A673 (cell line): ENCODE measurements around the gene ADAMTS13. TPM values are rescaled to one million over a fixed set of nuclear protein-coding genes. Genes with fewer than 3 reads are reported as not detected.

ENCODE experiments used
- BruUV-seq: library from RNA; stranded (reverse); fragments of 400-500 nt; replicated peaks from 2 replicates; lab custom pipeline; 2021; lab: Mats Ljungman, UMichigan
- CTCF ChIA-PET: fragments of 300-600 bp; sonication (Branson Sonifier 250); formaldehyde crosslinking; loops from one replicate; lab custom pipeline; 2022; ENCODE audit warnings: antibody characterized with exemption; lab: Charles Lee
- POLR2A ChIA-PET: fragments of 300-600 bp; sonication (Branson Sonifier 250); formaldehyde crosslinking; loops from one replicate; lab custom pipeline; 2022; ENCODE audit warnings: antibody characterized with exemption; ENCODE audit not compliant: low non-redundant PET; lab: Charles Lee
- DNase-seq: peaks from one replicate; pipeline ENCODE4 v3.0.0-alpha.2; 2015; ENCODE audit warnings: low spot score
- H3K27ac ChIP-seq: fragments of 200-600 bp; sonication (generic); 2 replicates; pipeline ENCODE4 v1.5.1; 2016; ENCODE audit warnings: mixed run types, low read depth, mild to moderate bottlenecking, mixed read lengths, antibody characterized with exemption, low read length; ENCODE audit not compliant: poor library complexity, severe bottlenecking
- H3K27me3 ChIP-seq: fragments of 200-600 bp; sonication (generic); replicated peaks from 2 replicates; pipeline ENCODE4 v1.6.1; 2017; ENCODE audit warnings: mixed run types, low read depth, mild to moderate bottlenecking, mixed read lengths, antibody characterized with exemption, low read length; ENCODE audit not compliant: insufficient read depth, poor library complexity
- H3K36me3 ChIP-seq: fragments of 200-600 bp; sonication (generic); 2 replicates; pipeline ENCODE4 v1.6.1; 2016; ENCODE audit warnings: mixed run types, mild to moderate bottlenecking, mixed read lengths, antibody characterized with exemption, low read length; ENCODE audit not compliant: insufficient read depth, poor library complexity, severe bottlenecking
- H3K4me1 ChIP-seq: fragments of 200-600 bp; sonication (generic); 2 replicates; pipeline ENCODE4 v1.6.1; 2017; ENCODE audit warnings: mixed run types, mild to moderate bottlenecking, mixed read lengths, antibody characterized with exemption, low read length; ENCODE audit not compliant: insufficient read depth, poor library complexity, severe bottlenecking
- H3K4me3 ChIP-seq: fragments of 200-600 bp; sonication (generic); 2 replicates; pipeline ENCODE4 v1.5.1; 2016; ENCODE audit warnings: low read depth, mixed run types, mild to moderate bottlenecking, mixed read lengths, low read length; ENCODE audit not compliant: poor library complexity, severe bottlenecking
- H3K9me3 ChIP-seq: fragments of 200-600 bp; sonication (generic); 2 replicates; pipeline ENCODE4 v1.6.1; 2016; ENCODE audit warnings: mixed run types, low read depth, mild to moderate bottlenecking, mixed read lengths, antibody characterized with exemption, low read length; ENCODE audit not compliant: poor library complexity, severe bottlenecking
- EZH2 ChIP-seq: fragments of 200-600 bp; sonication (generic); IDR thresholded peaks from 2 replicates; pipeline ENCODE4 v1.6.1; 2017; ENCODE audit warnings: borderline replicate concordance, low read depth, mild to moderate bottlenecking, mixed read lengths, antibody characterized with exemption, low read length; ENCODE audit not compliant: poor library complexity, severe bottlenecking
- intact Hi-C: fragments of 100-400 bp; cut with micrococcal nuclease; formaldehyde crosslinking; loops from one replicate; pipeline ENCODE4 v1.10.0; 2022; ENCODE audit not compliant: unreplicated experiment
- total RNA-seq: library from RNA; stranded (reverse); gene quantifications from 2 replicates; pipeline ENCODE4 v1.2.3, GENCODE V29; 2021
- TF ChIP-seq, protein P1 (sequence below): fragments of 300-800, 200-600 bp; sonication (generic); conservative IDR thresholded peaks from 2 replicates; pipeline ENCODE4 v1.5.1; 2017; ENCODE audit warnings: low read depth, mild to moderate bottlenecking, antibody characterized with exemption, low read length, moderate library complexity, mixed read lengths

The ADAMTS13 gene
- total RNA-seq, 1 experiment from 2014 or later = 1.3 TPM

DNA sequence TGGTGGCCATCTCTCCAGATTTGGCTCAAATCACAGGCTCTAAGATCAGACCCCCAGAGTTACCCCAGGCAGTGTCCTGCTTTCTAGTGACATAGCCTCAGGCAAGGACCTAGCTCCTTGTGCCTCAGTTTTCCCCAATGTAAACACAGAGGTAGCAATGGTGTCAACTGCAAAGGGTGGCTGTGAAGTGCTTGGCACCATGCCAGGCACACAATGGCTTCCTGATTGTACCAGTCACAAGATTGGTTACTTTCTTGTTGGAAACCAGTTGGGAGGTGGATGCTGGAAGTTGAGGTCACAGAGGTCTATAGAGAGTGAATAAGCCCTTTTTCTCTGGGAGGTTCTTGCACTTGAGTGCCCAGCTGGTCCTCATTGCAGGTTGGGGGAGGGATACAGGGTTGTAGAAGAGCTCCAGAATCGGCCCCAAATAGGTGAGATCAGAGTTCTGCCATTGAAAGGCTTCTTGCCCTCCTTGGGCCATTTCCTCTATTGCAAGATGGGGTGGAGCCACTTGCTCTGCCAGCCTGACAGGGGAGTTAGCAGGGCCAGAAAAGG is 43.7 kb upstream of the ADAMTS13 start:
- no TSS peak for BruUV-seq
- Histone ChIP-seq H3K9me3 (no peaks in the 10 kb centered on the region), H3K36me3 (peaks cover 7% of the 10 kb centered on the region), H3K4me3 (no peak overlapping the region), H3K4me1 (peaks cover 21% of the 10 kb centered on the region), H3K27me3 (no peaks in the 10 kb centered on the region), H3K27ac (no peak overlapping the region)
- CTCF ChIA-PET = no interaction called here
- POLR2A ChIA-PET = interaction anchor here (0.5 kb wide), 1 partner anchor 319 kb away, joined by 6 read pairs; no protein-coding TSS in a partner anchor
- TF ChIP-seq, protein P1, sequence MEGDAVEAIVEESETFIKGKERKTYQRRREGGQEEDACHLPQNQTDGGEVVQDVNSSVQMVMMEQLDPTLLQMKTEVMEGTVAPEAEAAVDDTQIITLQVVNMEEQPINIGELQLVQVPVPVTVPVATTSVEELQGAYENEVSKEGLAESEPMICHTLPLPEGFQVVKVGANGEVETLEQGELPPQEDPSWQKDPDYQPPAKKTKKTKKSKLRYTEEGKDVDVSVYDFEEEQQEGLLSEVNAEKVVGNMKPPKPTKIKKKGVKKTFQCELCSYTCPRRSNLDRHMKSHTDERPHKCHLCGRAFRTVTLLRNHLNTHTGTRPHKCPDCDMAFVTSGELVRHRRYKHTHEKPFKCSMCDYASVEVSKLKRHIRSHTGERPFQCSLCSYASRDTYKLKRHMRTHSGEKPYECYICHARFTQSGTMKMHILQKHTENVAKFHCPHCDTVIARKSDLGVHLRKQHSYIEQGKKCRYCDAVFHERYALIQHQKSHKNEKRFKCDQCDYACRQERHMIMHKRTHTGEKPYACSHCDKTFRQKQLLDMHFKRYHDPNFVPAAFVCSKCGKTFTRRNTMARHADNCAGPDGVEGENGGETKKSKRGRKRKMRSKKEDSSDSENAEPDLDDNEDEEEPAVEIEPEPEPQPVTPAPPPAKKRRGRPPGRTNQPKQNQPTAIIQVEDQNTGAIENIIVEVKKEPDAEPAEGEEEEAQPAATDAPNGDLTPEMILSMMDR = no peak
- TF ChIP-seq EZH2 = no peak
- no peak for DNase-seq
- intact Hi-C loops = no loop called here

DNA sequence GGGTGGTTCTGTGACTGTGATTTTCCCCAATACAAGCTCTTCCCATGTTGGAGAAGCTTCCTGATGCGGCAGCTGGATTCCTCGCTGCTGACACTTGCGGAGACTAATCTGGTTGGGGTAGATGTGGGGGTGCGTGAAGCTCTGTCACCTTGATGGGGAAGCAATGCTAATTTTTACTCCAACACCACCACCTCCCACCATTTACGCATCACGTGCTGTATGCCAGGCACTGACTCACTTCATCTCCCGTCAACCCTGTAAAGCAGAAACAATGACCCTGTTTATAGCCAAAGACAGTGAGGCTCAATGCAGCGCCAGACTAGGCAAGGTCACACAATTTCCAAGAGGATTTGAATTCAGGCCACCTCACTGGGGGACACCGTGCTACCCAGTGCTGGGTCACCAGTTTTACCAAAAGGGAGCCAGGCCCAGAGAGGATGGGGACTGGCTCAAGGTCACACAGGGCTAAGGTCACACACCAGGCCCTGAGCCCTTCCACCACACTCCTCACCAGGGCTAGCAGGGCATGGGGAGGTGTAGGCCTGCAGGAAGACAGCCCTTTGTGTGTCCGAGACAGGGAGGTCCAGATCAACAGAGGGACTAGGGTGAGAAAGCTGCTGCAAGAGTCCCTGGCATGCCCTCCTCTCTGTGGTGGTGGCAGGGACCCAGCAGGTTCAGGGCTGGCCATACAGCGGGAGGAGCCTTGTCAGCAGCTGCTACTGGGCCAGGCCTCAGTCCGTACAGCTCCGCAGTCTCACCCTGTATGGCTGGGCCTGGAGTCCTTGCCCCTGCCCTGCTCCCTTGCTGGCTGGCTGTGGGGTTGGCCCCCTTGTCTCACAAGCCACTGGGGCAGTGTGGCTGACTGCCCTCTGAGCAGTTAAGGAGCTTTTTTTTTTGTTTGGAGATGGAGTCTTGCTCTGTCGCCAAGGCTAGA is 42.7 kb upstream of the ADAMTS13 start:
- ChIA-PET POLR2A (no interaction called here), CTCF (interaction anchor here (0.6 kb wide), 1 partner anchor 20 kb away, joined by 6 read pairs; no protein-coding TSS in a partner anchor)
- H3K9me3 ChIP-seq = no peaks in the 10 kb centered on the region
- no TSS peak for BruUV-seq
- no peaks in the 10 kb centered on the region for H3K36me3 ChIP-seq
- H3K4me3 ChIP-seq = no peak overlapping the region
- no peak for DNase-seq
- peaks cover 21% of the 10 kb centered on the region for H3K4me1 ChIP-seq
- intact Hi-C loops = no loop called here
- TF ChIP-seq EZH2 = no peak
- TF ChIP-seq, protein P1 = no peak
- H3K27me3 ChIP-seq = no peaks in the 10 kb centered on the region
- no peak overlapping the region for H3K27ac ChIP-seq

DNA sequence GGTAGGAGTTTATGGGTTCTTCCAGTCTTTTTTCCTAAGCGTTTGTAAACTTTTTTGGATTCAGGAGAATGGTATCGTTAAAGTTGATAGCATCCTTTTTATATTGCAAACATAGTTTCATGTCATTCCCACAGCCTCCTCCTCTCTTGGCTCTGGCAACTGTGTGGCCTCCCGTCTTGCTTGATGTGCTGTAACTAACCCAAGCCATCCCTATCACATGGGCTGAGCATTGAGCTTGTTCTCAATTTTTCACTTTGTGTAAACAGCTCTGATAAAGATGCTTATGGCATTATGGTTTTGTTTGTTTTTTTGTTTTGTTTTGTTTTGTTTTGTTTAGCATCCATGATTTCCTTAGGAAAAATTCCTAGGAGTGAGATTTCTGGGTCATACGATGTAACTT is 41.4 kb upstream of the ADAMTS13 start:
- Histone ChIP-seq H3K27me3 (no peaks in the 10 kb centered on the region), H3K4me3 (no peak overlapping the region), H3K36me3 (no peaks in the 10 kb centered on the region), H3K9me3 (no peaks in the 10 kb centered on the region), H3K27ac (no peak overlapping the region), H3K4me1 (peaks cover 21% of the 10 kb centered on the region)
- TF ChIP-seq, protein P1 = no peak
- no peak for TF ChIP-seq EZH2
- intact Hi-C loops = no loop called here
- DNase-seq = no peak
- CTCF ChIA-PET = interaction anchor here (0.7 kb wide), 1 partner anchor 53 kb away, joined by 5 read pairs; no protein-coding TSS in a partner anchor
- POLR2A ChIA-PET = no interaction called here
- no TSS peak for BruUV-seq
